IMR-90 (cell line): ENCODE data around the gene NUAK1. TPM values are rescaled to one million over a fixed set of nuclear protein-coding genes. Genes with fewer than 3 reads are reported as not detected.

Source experiments
- ATAC-seq: fragments of 200-7000 bp; cut with Tn5 transposase; 2 replicates; pipeline ENCODE4 v1.9.1; 2020; ENCODE audit warnings: low read depth, mild to moderate bottlenecking, moderate library complexity
- BruUV-seq: library from RNA; stranded (reverse); fragments of 400-500 nt; replicated peaks from 2 replicates; lab custom pipeline; 2021; lab: Mats Ljungman, UMichigan
- CTCF ChIA-PET: fragments of 300-600 bp; formaldehyde crosslinking; extraction: SDS; loops from one replicate; lab custom pipeline; 2021; ENCODE audit warnings: antibody characterized with exemption; lab: Yijun Ruan, JAX
- POLR2A ChIA-PET: fragments of 300-600 bp; sonication (Branson Sonifier 250); formaldehyde crosslinking; loops from one replicate; lab custom pipeline; 2022; ENCODE audit warnings: antibody characterized with exemption; ENCODE audit not compliant: unreplicated experiment; lab: Charles Lee
- DNase-seq: peaks from one replicate; pipeline ENCODE4 v3.0.0; 2013
- H2AFZ ChIP-seq: replicated peaks from 2 replicates; pipeline ENCODE3; 2013; ENCODE audit warnings: low read length, mild to moderate bottlenecking; ENCODE audit not compliant: poor library complexity
- H2AK5ac ChIP-seq: 2 replicates; pipeline ENCODE4 v1.6.1; 2013; ENCODE audit warnings: low read depth, low read length, inconsistent platforms
- H2AK9ac ChIP-seq: replicated peaks from 2 replicates; pipeline ENCODE3; 2013; ENCODE audit warnings: mild to moderate bottlenecking, low read depth, low read length, moderate library complexity; ENCODE audit not compliant: poor library complexity
- H2BK120ac ChIP-seq: 2 replicates; pipeline ENCODE4 v1.6.1; 2013; ENCODE audit warnings: low read depth, low read length, inconsistent platforms
- H2BK15ac ChIP-seq: 3 replicates; pipeline ENCODE4 v1.6.1; 2013; ENCODE audit warnings: low read depth, low read length, inconsistent platforms
- H2BK20ac ChIP-seq: 2 replicates; pipeline ENCODE4 v1.6.1; 2013; ENCODE audit warnings: low read depth, mild to moderate bottlenecking, inconsistent platforms, low read length, moderate library complexity
- H2BK5ac ChIP-seq: 2 replicates; pipeline ENCODE4 v1.6.1; 2013; ENCODE audit warnings: mild to moderate bottlenecking, low read depth, low read length, inconsistent platforms; ENCODE audit not compliant: poor library complexity, severe bottlenecking
- H3K14ac ChIP-seq: replicated peaks from 2 replicates; pipeline ENCODE4 v1.6.1; 2013; ENCODE audit warnings: low read depth, low read length, inconsistent platforms
- H3K18ac ChIP-seq: 2 replicates; pipeline ENCODE4 v1.6.1; 2013; ENCODE audit warnings: low read depth, low read length, control low read depth
- H3K23ac ChIP-seq: 2 replicates; pipeline ENCODE4 v1.6.1; 2013; ENCODE audit warnings: low read depth, low read length, inconsistent platforms
- H3K27ac ChIP-seq: 2 replicates; pipeline ENCODE4 v1.5.1; 2013; ENCODE audit warnings: mild to moderate bottlenecking, control low read depth, low read length; ENCODE audit not compliant: insufficient read depth
- H3K27me3 ChIP-seq: 2 replicates; pipeline ENCODE4 v1.6.1; 2013; ENCODE audit warnings: low read length; ENCODE audit not compliant: control insufficient read depth, insufficient read depth
- H3K36me3 ChIP-seq: 2 replicates; pipeline ENCODE4 v1.6.1; 2013; ENCODE audit warnings: low read length, mixed read lengths; ENCODE audit not compliant: control insufficient read depth, insufficient read depth
- H3K4ac ChIP-seq: 2 replicates; pipeline ENCODE4 v1.6.1; 2013; ENCODE audit warnings: low read depth, low read length, inconsistent platforms
- H3K4me1 ChIP-seq: 2 replicates; pipeline ENCODE4 v1.6.1; 2013; ENCODE audit warnings: low read length, mixed read lengths; ENCODE audit not compliant: control insufficient read depth, insufficient read depth
- H3K4me2 ChIP-seq: 2 replicates; pipeline ENCODE4 v1.6.1; 2013; ENCODE audit warnings: low read depth, mild to moderate bottlenecking, control low read depth, low read length, moderate library complexity
- H3K4me3 ChIP-seq: 2 replicates; pipeline ENCODE4 v1.5.1; 2013; ENCODE audit warnings: low read depth, mild to moderate bottlenecking, control low read depth, low read length, moderate library complexity; ENCODE audit not compliant: insufficient read depth
- H3K56ac ChIP-seq: 2 replicates; pipeline ENCODE4 v1.6.1; 2013; ENCODE audit warnings: low read length, inconsistent platforms; ENCODE audit not compliant: insufficient read depth; ENCODE audit errors: extremely low read depth
- H3K79me1 ChIP-seq, 2 experiments: 2 replicates each; pipeline ENCODE4 v1.6.1; 2013; ENCODE audit warnings: low read length in 2 of 2, inconsistent platforms in 1 of 2, low read depth in 1 of 2
- H3K9ac ChIP-seq: 2 replicates; pipeline ENCODE4 v1.6.1; 2013; ENCODE audit warnings: low read depth, low read length, control low read depth
- H3K9me1 ChIP-seq: 2 replicates; pipeline ENCODE4 v1.6.1; 2013; ENCODE audit warnings: low read length, inconsistent platforms; ENCODE audit not compliant: insufficient read depth
- H3K9me3 ChIP-seq: 2 replicates; pipeline ENCODE4 v1.6.1; 2013; ENCODE audit warnings: low read length; ENCODE audit not compliant: control insufficient read depth, insufficient read depth
- H4K20me1 ChIP-seq: 2 replicates; pipeline ENCODE4 v1.6.1; 2013; ENCODE audit warnings: low read length, inconsistent platforms; ENCODE audit not compliant: insufficient read depth
- H4K5ac ChIP-seq: 2 replicates; pipeline ENCODE4 v1.6.1; 2013; ENCODE audit warnings: mild to moderate bottlenecking, low read depth, low read length, control low read depth
- H4K8ac ChIP-seq, 2 experiments: 2 replicates each; pipeline ENCODE4 v1.6.1; 2013; ENCODE audit warnings: low read depth in 2 of 2, low read length in 2 of 2, control low read depth in 1 of 2, inconsistent platforms in 1 of 2
- H4K91ac ChIP-seq: 2 replicates; pipeline ENCODE4 v1.6.1; 2013; ENCODE audit warnings: low read depth, low read length, inconsistent platforms; ENCODE audit not compliant: insufficient read depth
- CTCF ChIP-seq: conservative IDR thresholded peaks from 2 replicates; pipeline ENCODE4 v1.5.1; 2012; ENCODE audit warnings: mild to moderate bottlenecking, low read depth, low read length, improper control_type of control experiment
- MAFK ChIP-seq: IDR thresholded peaks from 2 replicates; pipeline ENCODE4 v1.6.1; 2012; ENCODE audit warnings: low read depth, low read length, improper control_type of control experiment
- MXI1 ChIP-seq: IDR thresholded peaks from 2 replicates; pipeline ENCODE4 v1.6.1; 2012; ENCODE audit warnings: low read depth, mild to moderate bottlenecking, low read length, moderate library complexity, borderline replicate concordance
- NFE2L2 ChIP-seq: fragments of 150-350 bp; IDR thresholded peaks from 2 replicates; pipeline ENCODE4 v1.6.1; 2016; ENCODE audit warnings: low read depth, mild to moderate bottlenecking, low read length
- RCOR1 ChIP-seq: IDR thresholded peaks from 2 replicates; pipeline ENCODE4 v1.6.1; 2012; ENCODE audit warnings: mild to moderate bottlenecking, low read length, improper control_type of control experiment; ENCODE audit not compliant: insufficient replicate concordance
- RFX5 ChIP-seq: IDR thresholded peaks from 2 replicates; pipeline ENCODE4 v1.8.0; 2012; ENCODE audit warnings: low read depth, mild to moderate bottlenecking, low read length, moderate library complexity
- WGBS, 2 experiments: methylation state at CpG; one replicate each; pipeline versions ENCODE4 v1.1.5 to v1.1.7; 2013; ENCODE audit warnings: missing lambda C conversion rate in 2 of 2; ENCODE audit not compliant: insufficient read length in 1 of 2; ENCODE audit errors: extremely low coverage in 2 of 2; 5-methylcytosine and 5-hydroxymethylcytosine counted together
- dilution Hi-C: fragments of 300-500 bp; cut with HindIII; formaldehyde crosslinking; loops from one replicate; pipeline ENCODE4 v1.14.3; 2018; ENCODE audit warnings: low sequenced_read_pairs; ENCODE audit not compliant: unreplicated experiment
- in situ Hi-C: fragments of 300-500 bp; cut with MboI; formaldehyde crosslinking; loops from 3 replicates; pipeline ENCODE4 v1.14.3; 2019; ENCODE audit warnings: low sequenced_read_pairs, inconsistent platforms, mixed read lengths
- intact Hi-C: fragments of 100-400 bp; cut with micrococcal nuclease; formaldehyde crosslinking; loops from 2 replicates; pipeline ENCODE4 v1.10.0; 2022
- polyA plus RNA-seq, 3 experiments: library from polyadenylated mRNA; depleted of rRNA; stranded (reverse); fragments of >200 nt; gene quantifications; 2 replicates each; pipeline ENCODE4 v1.2.3, GENCODE V29; 2012; ENCODE audit warnings: low replicate concordance in 1 of 3
- total RNA-seq: library from RNA; depleted of rRNA; stranded (reverse); fragments of >200 nt; gene quantifications from 2 replicates; pipeline ENCODE4 v1.2.3, GENCODE V29; 2012

NUAK1 gene
- total and polyA plus RNA-seq, 2 of the 4 experiments (the other 2 are of a cell fraction), result 4.8 to 8.8 TPM

- no peak for ATAC-seq
- no peak overlapping the region for H2BK5ac ChIP-seq
- H3K9me1 ChIP-seq, result peaks cover 3% of the 10 kb centered on the region
- H3K9ac ChIP-seq, result no peak overlapping the region
- no peak overlapping the region for H3K4ac ChIP-seq
- H3K56ac ChIP-seq, result no peak overlapping the region
- no peaks in the 10 kb centered on the region for H3K4me1 ChIP-seq
- WGBS, 2 experiments, result 40% methylated on average over 1 of the region's 4 CpGs; no CpG with 5 or more reads in 1 of the 2 experiments
- no peak overlapping the region for H4K8ac ChIP-seq
- H2AFZ ChIP-seq, result no peak overlapping the region
- DNase-seq, result no peak
- no peak overlapping the region for H2BK20ac ChIP-seq
- no peak overlapping the region for H3K18ac ChIP-seq
- ChIA-PET POLR2A (no interaction called here), CTCF (no interaction called here)
- intact Hi-C loops, result no loop called here
- no peak overlapping the region for H2BK120ac ChIP-seq
- H2BK15ac ChIP-seq, result no peak overlapping the region
- H3K36me3 ChIP-seq, result no peaks in the 10 kb centered on the region
- no peak overlapping the region for H3K4me2 ChIP-seq
- no peaks in the 10 kb centered on the region for H3K79me1 ChIP-seq
- H4K20me1 ChIP-seq, result no peaks in the 10 kb centered on the region
- H2AK9ac ChIP-seq, result no peak overlapping the region
- H3K27me3 ChIP-seq, result no peaks in the 10 kb centered on the region
- BruUV-seq, result no TSS peak
- H3K27ac ChIP-seq, result no peak overlapping the region
- no peak overlapping the region for H3K23ac ChIP-seq
- no peak overlapping the region for H3K14ac ChIP-seq
- in situ Hi-C loops, result no loop called here
- TF ChIP-seq CTCF (no peak), NFE2L2 (no peak), MAFK (no peak), MXI1 (no peak), RCOR1 (no peak), RFX5 (no peak)
- dilution Hi-C loops, result no loop called here
- no peak overlapping the region for H4K5ac ChIP-seq
- no peaks in the 10 kb centered on the region for H3K9me3 ChIP-seq
- no peak overlapping the region for H2AK5ac ChIP-seq
- no peak overlapping the region for H3K4me3 ChIP-seq
- H4K91ac ChIP-seq, result no peak overlapping the region
Measured at GRCh38 chr12:106042037-106042436, 96.7 kb downstream of the NUAK1 start.
